Stimulated activated CD4-positive, alpha-beta T cell treated with anti-CD3 and anti-CD28 coated beads, Interleukin-15, amount 100 ng/mL, for 24 hours (primary cell): Measurements from ENCODE around the gene TOMM5.

Experiments used
- DNase-seq: peaks from one replicate; pipeline ENCODE4 v3.0.0-alpha.2; 2020

TOMM5 gene

DNA sequence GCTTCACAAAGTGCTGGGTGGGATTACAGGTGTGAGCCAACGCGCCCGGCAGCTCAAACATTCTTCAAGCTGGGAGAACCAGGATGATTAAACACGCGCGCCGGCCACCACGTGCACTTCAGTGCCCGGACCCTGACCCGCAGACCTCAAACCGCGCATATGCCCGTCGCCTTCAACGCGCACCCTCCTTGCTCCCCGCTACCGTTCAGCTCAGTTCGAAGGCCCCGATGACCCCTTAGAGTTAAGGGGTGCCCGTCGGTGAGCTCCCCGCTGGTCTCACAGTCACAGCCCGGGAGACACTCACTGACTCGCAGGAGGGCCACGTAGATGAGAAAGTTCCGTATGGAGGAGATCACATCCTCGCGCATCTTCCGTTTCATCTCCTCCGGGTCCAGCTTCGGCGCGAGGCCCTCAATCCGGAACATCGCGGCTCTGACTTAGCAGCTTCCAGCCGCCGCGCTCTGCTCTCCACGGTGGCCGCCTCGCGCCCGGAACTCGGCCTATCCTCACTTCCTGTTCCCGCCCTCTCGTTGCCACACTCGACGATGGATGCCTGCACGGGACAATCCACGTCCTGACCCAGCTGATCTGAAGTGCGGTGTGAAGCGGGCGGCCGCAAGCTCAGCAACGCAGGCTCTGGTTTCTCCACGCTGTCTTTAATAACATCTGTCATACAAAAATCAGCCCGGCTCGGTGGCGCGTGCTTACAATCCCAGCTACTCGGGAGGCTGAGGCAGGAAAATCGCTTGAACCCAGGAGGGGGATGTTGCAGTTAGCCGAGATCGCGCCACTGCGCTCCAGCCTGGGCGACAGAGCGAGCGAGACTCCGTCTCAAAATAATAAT lies at the start of gene TOMM5:
TSS of gene TOMM5 (minus strand) at position 490 of the 844 bp plus-strand sequence. CDS start at position 425, 65 bp downstream.
- peak; percentile 94 for DNase-seq

GRCh38 chr9:37641331-37641730 lies 48.9 kb upstream of the TOMM5 start:
- DNase-seq, result no peak

- DNase-seq, result no peak
Measured at GRCh38 chr9:37640246-37640645, 47.8 kb upstream of the TOMM5 start.

DNA sequence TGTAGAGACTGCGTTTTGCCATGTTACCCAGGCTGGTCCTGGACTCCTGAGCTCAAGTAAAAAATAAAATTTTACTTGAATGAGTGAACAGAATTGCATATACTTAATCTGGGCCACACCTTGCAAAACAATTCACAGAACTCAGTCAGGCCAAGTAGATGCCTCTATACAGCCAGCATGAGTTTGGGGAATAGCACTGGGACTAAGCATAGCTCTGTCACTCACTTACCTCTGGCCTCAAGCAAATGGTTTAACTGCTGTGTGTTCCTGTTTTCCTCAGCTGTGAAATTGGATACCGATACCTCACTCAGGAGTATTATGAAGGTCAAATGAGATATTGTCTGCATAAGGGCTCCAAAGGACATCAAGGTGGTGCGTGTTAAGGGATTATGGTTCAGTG lies 47.4 kb upstream of the TOMM5 start:
- DNase-seq, result no peak

DNA sequence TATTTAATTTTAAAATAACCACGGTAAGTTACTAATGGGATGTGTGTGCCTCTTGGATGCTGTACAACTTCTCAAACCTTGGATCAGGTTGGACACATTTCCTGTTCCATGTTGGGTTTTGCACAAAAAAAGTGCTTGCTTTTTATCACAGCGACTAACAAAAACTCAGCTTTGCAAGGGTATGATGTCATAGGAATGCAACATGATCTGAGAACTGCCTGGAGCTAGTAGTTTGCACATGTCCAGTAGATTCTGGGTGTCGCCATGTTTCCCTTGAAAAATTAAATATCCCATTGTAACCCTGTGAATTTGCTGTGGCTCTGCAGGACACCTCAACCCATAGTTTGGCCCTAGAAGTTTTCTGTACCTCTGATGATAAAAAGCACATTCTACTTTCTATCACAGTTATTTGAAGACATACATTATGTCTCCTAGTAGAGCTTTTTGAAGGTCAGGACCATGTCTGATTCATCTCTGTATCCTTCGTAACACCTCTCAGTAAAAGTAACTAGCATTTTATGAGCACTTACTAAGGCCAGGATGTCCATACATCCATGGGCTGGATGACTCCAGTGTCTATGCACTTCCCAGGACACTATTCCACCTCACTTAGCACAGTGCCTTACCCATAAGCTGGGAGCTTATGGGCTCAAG lies 46.8 kb upstream of the TOMM5 start:
- no peak for DNase-seq

GRCh38 chr9:37636511-37637448 lies 44.4 kb upstream of the TOMM5 start:
- DNase-seq, result no peak

DNA sequence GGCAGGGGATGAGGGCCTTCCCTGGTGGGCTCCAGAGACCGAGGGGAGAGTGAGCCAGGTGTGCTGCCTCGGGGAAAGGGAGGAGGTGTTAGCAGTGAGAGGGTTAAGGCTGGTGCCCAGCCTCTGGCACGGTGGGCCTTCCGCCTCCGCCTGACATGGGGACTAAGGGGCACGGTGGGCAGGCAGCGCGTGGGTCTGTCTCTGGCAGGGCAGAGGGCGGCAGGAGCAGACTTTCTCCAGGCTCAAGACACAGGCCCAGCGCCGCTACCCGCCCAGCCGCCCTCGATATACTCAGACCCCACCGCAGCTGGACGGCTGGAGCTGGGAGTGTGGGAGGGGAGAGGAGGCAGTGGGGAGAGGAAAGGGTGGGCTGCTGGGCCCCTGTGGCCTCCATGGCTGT lies 43.4 kb upstream of the TOMM5 start:
- DNase-seq, result no peak

GRCh38 chr9:37632479-37632878 lies 40.1 kb upstream of the TOMM5 start:
- no peak for DNase-seq

- no peak for DNase-seq
Measured at GRCh38 chr9:37626708-37627292, 34.4 kb upstream of the TOMM5 start.

GRCh38 chr9:37625758-37626147 lies 33.4 kb upstream of the TOMM5 start:
- DNase-seq, result no peak

DNA sequence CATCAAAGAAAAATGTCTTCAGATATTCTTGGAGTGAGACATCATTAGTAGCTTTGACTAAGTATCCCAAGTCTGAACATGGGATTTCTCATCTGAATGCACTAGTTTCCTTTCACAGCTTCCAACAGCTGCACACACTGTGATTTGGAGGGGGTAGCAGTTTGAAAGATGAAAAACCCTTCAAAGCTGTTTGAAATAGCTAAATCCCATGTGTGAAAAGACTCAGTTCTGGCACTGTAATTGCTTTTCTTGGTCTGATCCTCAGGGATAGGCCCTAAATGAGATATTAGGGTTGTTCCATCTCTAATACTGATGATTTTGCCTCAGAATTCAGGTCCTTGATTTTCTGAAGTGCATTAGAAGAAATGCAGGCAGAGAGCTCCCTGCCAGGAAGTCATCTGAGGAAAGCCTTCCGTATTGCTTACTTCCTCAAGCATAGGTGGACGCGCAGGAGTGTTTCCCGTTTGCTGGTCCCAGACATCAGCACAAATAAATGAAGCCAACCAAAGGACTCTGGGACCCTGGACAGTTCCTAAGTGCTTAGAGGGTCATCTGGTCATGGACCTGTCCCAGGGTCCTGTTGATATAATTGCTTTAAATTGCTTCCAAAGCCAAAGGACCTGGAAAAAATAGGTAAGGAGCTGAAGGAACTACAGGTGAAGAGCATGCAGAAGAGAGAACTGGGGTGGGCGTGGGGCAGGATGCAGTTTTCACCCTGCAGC lies 32.8 kb upstream of the TOMM5 start:
- no peak for DNase-seq

DNA sequence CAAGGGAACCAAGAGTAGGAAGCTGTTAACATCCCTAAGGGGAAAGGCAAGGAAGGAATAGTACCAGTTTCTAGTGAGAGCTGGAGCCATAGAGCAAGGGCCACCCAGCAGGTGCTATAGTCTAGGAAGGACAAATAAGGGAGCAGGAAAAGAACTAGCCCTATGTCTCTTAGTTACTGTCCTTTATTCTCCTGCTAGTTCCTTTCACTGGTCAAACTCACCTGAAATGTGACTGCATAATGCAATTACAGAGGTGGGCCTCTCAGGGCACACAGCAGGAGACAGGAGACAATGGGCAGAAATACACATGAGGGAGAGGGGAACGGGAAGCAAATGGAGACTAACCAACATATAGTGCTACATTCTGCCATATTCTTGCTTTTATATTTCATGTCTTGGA lies 31.7 kb upstream of the TOMM5 start:
- no peak for DNase-seq

- no peak for DNase-seq
Measured at GRCh38 chr9:37623267-37623666, 30.9 kb upstream of the TOMM5 start.

- DNase-seq, result no peak
Measured at GRCh38 chr9:37622462-37622861, 30.1 kb upstream of the TOMM5 start.

- DNase-seq, result no peak
Measured at GRCh38 chr9:37621273-37622121, 29.1 kb upstream of the TOMM5 start.

DNA sequence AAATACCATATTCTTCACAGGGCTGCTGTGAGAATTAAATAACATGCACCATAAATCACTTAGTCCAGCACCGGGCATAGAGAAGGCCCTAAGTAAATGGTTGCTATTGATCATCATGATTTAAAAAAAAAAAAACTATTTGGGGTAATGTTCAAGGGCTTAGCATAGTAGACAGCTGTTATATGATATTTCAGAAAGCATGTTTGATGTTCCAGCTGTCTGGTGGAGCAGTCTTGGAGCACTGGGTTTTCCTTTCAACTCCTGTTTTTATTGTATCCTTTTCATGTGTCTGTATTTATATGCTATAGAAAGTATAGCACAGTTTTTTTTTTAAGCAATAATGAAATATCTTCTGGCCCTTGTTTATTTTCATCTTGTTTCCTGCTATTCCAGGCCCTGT lies 28.0 kb upstream of the TOMM5 start:
- DNase-seq, result no peak

GRCh38 chr9:37619806-37620205 lies 27.4 kb upstream of the TOMM5 start:
- DNase-seq, result no peak

DNA sequence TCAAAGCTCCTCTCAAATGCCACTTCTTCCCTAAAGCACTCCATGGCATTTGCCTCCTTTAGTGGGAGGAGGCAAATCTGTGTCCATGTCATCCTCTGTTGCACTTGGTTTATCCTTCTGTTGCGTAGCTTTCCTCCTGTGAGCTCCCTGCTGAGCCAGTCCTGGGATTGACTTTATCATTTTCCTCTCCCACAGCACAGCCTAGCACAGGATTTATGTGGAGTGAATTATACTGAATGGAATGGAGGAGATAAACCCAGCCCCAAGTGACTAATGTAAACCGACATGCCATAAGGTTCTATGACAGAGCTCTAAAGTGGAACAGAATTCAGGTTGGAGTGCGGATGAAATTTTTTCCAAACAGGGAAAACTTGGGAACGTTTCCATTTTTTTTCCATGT lies 26.4 kb upstream of the TOMM5 start:
- DNase-seq, result no peak

DNA sequence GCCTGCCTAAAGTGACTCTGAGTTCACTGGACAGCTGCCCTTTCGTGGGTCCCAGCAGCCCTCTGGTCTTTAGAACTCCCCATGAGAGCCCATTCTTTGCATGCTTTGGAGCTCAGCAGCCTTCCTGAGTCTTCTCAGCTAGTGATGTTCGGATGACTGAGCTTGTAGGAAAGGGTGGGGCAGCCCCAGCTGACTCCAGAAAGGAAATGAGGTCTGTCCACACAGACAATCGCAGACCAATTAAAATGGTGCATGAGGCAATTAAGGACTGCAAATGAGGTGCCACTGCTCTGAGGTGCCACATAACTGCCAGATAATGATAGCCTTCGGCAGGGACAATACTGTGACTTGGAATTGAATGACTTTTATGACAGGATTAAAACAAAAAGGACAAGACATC lies 25.4 kb upstream of the TOMM5 start:
- DNase-seq, result no peak

GRCh38 chr9:37617161-37617560 lies 24.8 kb upstream of the TOMM5 start:
- no peak for DNase-seq

- DNase-seq, result no peak
Measured at GRCh38 chr9:37611961-37612360, 19.6 kb upstream of the TOMM5 start.
